ENCODE measurements around the gene NIF3L1.

Gene NIF3L1

GRCh38 chr2:200888704-200889625, at the start of gene NIF3L1, which contains the start of gene PPIL3:
Gene NIF3L1 (plus strand): TSS chr2:200889371. CDS start chr2:200891944, 2,573 bp downstream.
Gene PPIL3 (minus strand): TSS chr2:200889077. CDS start chr2:200887615, 1,462 bp downstream.
- TF ChIP-seq GATA3 (IDR thresholded peaks at IDR 0.05; ENCODE audit: low read depth, low read length) (peak; percentile 69; the same call in 1 of the 2 replicates), GATA2 (IDR thresholded peaks at IDR 0.05; ENCODE audit: low read depth, low read length) (peak; percentile 97)

GRCh38 chr2:200839513-200839912, 49.7 kb upstream of the NIF3L1 start:
- no peak for TF ChIP-seq GATA2 (IDR thresholded peaks at IDR 0.05; ENCODE audit: low read depth, low read length)
- TF ChIP-seq GATA3 (IDR thresholded peaks at IDR 0.05; ENCODE audit: low read depth, low read length): no peak

GRCh38 chr2:200843993-200844948, 44.9 kb upstream of the NIF3L1 start:
- no peak for TF ChIP-seq GATA3 (IDR thresholded peaks at IDR 0.05; ENCODE audit: low read depth, low read length)
- TF ChIP-seq GATA2 (IDR thresholded peaks at IDR 0.05; ENCODE audit: low read depth, low read length): no peak

GRCh38 chr2:200845194-200845593, 44.0 kb upstream of the NIF3L1 start:
- no peak for TF ChIP-seq GATA2 (IDR thresholded peaks at IDR 0.05; ENCODE audit: low read depth, low read length)
- no peak for TF ChIP-seq GATA3 (IDR thresholded peaks at IDR 0.05; ENCODE audit: low read depth, low read length)

- TF ChIP-seq GATA2 (IDR thresholded peaks at IDR 0.05; ENCODE audit: low read depth, low read length) (no peak), GATA3 (IDR thresholded peaks at IDR 0.05; ENCODE audit: low read depth, low read length) (no peak)
These were observed 43.4 kb upstream of the NIF3L1 start for GRCh38 chr2:200845669-200846325.

- TF ChIP-seq GATA3 (IDR thresholded peaks at IDR 0.05; ENCODE audit: low read depth, low read length) (no peak), GATA2 (IDR thresholded peaks at IDR 0.05; ENCODE audit: low read depth, low read length) (no peak)
These were observed 41.9 kb upstream of the NIF3L1 start for GRCh38 chr2:200847269-200847668.

- TF ChIP-seq GATA3 (IDR thresholded peaks at IDR 0.05; ENCODE audit: low read depth, low read length): no peak
- TF ChIP-seq GATA2 (IDR thresholded peaks at IDR 0.05; ENCODE audit: low read depth, low read length): no peak
These were observed 41.2 kb upstream of the NIF3L1 start for GRCh38 chr2:200847939-200848338.

- no peak for TF ChIP-seq GATA2 (IDR thresholded peaks at IDR 0.05; ENCODE audit: low read depth, low read length)
These were observed 38.5 kb upstream of the NIF3L1 start for GRCh38 chr2:200850512-200851256.

GRCh38 chr2:200851398-200852248, 37.5 kb upstream of the NIF3L1 start:
- TF ChIP-seq GATA2 (IDR thresholded peaks at IDR 0.05; ENCODE audit: low read depth, low read length) (no peak), GATA3 (IDR thresholded peaks at IDR 0.05; ENCODE audit: low read depth, low read length) (no peak)

GRCh38 chr2:200852605-200853004, 36.6 kb upstream of the NIF3L1 start:
- TF ChIP-seq GATA3 (IDR thresholded peaks at IDR 0.05; ENCODE audit: low read depth, low read length): no peak
- TF ChIP-seq GATA2 (IDR thresholded peaks at IDR 0.05; ENCODE audit: low read depth, low read length): no peak

- no peak for TF ChIP-seq GATA3 (IDR thresholded peaks at IDR 0.05; ENCODE audit: low read depth, low read length)
- TF ChIP-seq GATA2 (IDR thresholded peaks at IDR 0.05; ENCODE audit: low read depth, low read length): no peak
These were observed 32.4 kb upstream of the NIF3L1 start for GRCh38 chr2:200856806-200857205.

- TF ChIP-seq GATA3 (IDR thresholded peaks at IDR 0.05; ENCODE audit: low read depth, low read length) (no peak), GATA2 (IDR thresholded peaks at IDR 0.05; ENCODE audit: low read depth, low read length) (no peak)
These were observed 28.9 kb upstream of the NIF3L1 start for GRCh38 chr2:200860092-200860795.
